Erythroblast (primary cell): ENCODE data around the gene MYO16.

Experiments used
- GATA1 ChIP-seq: IDR thresholded peaks from 2 replicates; pipeline ENCODE4 v1.6.1; 2011; ENCODE audit warnings: low read depth, mild to moderate bottlenecking, control low read depth, low read length, moderate library complexity
- POLR2A ChIP-seq: IDR thresholded peaks from 2 replicates; pipeline ENCODE4 v1.6.1; 2011; ENCODE audit warnings: mild to moderate bottlenecking, low read length

DNA sequence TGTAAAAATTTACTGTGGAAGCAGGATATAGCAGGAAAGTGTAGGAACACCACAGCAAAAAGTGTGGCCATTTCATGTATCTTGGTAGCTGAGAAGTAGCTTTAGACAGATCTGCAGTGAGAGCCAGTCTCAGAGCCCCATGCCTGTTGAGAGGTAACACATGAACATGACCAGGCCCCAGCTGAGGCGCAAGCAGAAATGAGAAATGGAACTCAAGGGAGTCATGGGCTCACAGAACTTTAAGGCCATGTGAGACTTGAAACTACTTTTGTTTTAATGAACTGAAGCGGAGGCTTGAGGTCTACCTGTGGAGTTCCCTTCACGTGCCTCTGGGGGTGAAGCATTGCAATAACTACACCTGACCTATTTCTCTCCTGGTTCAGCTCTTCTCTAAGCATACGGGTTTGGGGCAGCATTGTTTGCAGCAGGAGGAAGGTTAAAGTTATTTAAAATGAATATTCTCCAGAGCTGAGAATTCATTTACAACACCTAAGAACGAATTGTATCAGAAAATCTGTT lies 3.3 kb downstream of the MYO16 start:
- TF ChIP-seq POLR2A: no peak
- no peak for TF ChIP-seq GATA1
